ACC112 (cell line): Measurements from ENCODE around the gene MTERF1.

Experiments
- H2AFZ ChIP-seq: fragments of 200-600 bp; sonication (generic); one replicate; pipeline ENCODE4 v1.6.0; 2017; ENCODE audit warnings: antibody characterized with exemption, low read length; ENCODE audit not compliant: unreplicated experiment
- H3K27ac ChIP-seq: fragments of 200-600 bp; sonication (generic); 2 replicates; pipeline ENCODE4 v1.5.1; 2014; ENCODE audit warnings: low read depth, mild to moderate bottlenecking, antibody characterized with exemption, low read length, moderate library complexity
- H3K27me3 ChIP-seq: fragments of 200-600 bp; sonication (generic); 2 replicates; pipeline ENCODE4 v1.6.1; 2014; ENCODE audit warnings: mild to moderate bottlenecking, antibody characterized with exemption, low read length, moderate library complexity, mixed read lengths; ENCODE audit not compliant: insufficient read depth
- H3K36me3 ChIP-seq: fragments of 200-600 bp; sonication (generic); 2 replicates; pipeline ENCODE4 v1.6.1; 2016; ENCODE audit warnings: mild to moderate bottlenecking, antibody characterized with exemption, low read length, moderate library complexity, mixed read lengths; ENCODE audit not compliant: insufficient read depth
- H3K4me1 ChIP-seq: fragments of 200-600 bp; sonication (generic); one replicate; pipeline ENCODE4 v1.6.1; 2016; ENCODE audit warnings: low read length, mixed read lengths; ENCODE audit not compliant: insufficient read depth, unreplicated experiment, control insufficient read depth
- H3K4me3 ChIP-seq: fragments of 200-600 bp; sonication (generic); 2 replicates; pipeline ENCODE4 v1.5.1; 2014; ENCODE audit warnings: mild to moderate bottlenecking, low read depth, low read length
- H3K79me2 ChIP-seq: fragments of 200-600 bp; sonication (generic); one replicate; pipeline ENCODE4 v1.6.0; 2016; ENCODE audit warnings: low read length; ENCODE audit not compliant: control insufficient read depth, unreplicated experiment, insufficient read depth

Gene MTERF1

GRCh38 chr7:91864070-91864469 is 16.4 kb downstream of the MTERF1 start:
- H3K4me1 ChIP-seq = no peaks in the 10 kb centered on the region
- no peak overlapping the region for H3K4me3 ChIP-seq
- H3K36me3 ChIP-seq = no peaks in the 10 kb centered on the region
- no peak overlapping the region for H2AFZ ChIP-seq
- no peak overlapping the region for H3K27ac ChIP-seq
- H3K27me3 ChIP-seq = no peaks in the 10 kb centered on the region
- no peaks in the 10 kb centered on the region for H3K79me2 ChIP-seq

DNA sequence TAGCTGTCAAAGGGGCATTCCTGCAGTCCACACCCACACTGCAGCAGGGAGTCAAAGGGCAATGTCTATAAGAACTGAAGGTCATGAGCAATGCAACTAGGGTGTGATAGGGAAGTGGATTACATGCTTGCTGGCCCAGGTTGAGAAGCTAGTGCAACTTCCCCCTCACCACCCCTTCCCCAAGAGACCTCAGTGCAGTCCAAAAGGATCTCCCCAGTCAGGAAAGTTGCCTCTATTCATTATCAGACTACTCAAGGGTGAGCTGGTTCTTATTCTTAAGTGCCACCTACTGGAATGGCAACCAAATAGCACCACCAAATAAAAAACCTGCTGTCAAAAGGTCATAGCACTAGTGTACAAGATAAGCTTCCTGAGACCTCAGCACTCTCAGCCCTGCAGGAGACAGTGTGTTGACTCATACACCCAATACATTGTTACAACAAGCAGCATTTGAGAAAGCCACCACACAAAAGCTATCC is 28.2 kb downstream of the MTERF1 start:
- H3K4me1 ChIP-seq = peaks cover 12% of the 10 kb centered on the region
- no peak overlapping the region for H3K27ac ChIP-seq
- no peaks in the 10 kb centered on the region for H3K79me2 ChIP-seq
- no peaks in the 10 kb centered on the region; the same call in 1 of the 2 replicates for H3K36me3 ChIP-seq
- no peak overlapping the region for H2AFZ ChIP-seq
- no peak overlapping the region for H3K4me3 ChIP-seq
- no peaks in the 10 kb centered on the region for H3K27me3 ChIP-seq

DNA sequence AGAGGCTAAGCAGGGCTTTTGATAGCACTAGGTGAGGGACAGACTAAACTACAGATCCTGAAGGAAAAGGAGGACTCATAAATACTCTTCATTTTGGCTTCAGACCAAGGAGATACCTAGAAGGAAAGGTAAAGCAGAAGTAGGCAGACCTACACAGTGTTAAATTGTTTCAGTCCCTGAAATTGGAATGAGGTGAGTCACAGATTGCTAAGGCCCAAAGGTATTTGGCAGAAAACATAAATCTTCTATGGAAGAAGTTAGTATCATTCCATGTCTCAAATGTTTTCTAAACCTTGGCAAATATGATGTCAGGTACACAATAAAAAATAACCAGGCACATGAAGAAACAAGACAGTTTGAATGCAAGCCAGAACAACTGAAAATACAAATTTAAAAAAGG is 30.0 kb downstream of the MTERF1 start:
- Histone ChIP-seq H3K27ac (no peak overlapping the region), H3K4me3 (no peak overlapping the region), H3K4me1 (peaks cover 12% of the 10 kb centered on the region), H3K36me3 (no peaks in the 10 kb centered on the region; the same call in 1 of the 2 replicates), H3K79me2 (no peaks in the 10 kb centered on the region), H2AFZ (no peak overlapping the region), H3K27me3 (no peaks in the 10 kb centered on the region)

- no peaks in the 10 kb centered on the region for H3K79me2 ChIP-seq
- no peak overlapping the region for H3K27ac ChIP-seq
- no peak overlapping the region for H3K4me3 ChIP-seq
- H3K27me3 ChIP-seq = no peaks in the 10 kb centered on the region
- no peaks in the 10 kb centered on the region for H3K36me3 ChIP-seq
- no peak overlapping the region for H2AFZ ChIP-seq
- peaks cover 12% of the 10 kb centered on the region for H3K4me1 ChIP-seq
Observed at GRCh38 chr7:91847876-91848588, 32.5 kb downstream of the MTERF1 start.

- Histone ChIP-seq H3K27me3 (no peaks in the 10 kb centered on the region), H3K4me1 (peaks cover 12% of the 10 kb centered on the region), H3K79me2 (no peaks in the 10 kb centered on the region), H3K27ac (no peak overlapping the region), H3K4me3 (no peak overlapping the region), H2AFZ (no peak overlapping the region), H3K36me3 (no peaks in the 10 kb centered on the region)
Observed at GRCh38 chr7:91847231-91847630, 33.3 kb downstream of the MTERF1 start.

DNA sequence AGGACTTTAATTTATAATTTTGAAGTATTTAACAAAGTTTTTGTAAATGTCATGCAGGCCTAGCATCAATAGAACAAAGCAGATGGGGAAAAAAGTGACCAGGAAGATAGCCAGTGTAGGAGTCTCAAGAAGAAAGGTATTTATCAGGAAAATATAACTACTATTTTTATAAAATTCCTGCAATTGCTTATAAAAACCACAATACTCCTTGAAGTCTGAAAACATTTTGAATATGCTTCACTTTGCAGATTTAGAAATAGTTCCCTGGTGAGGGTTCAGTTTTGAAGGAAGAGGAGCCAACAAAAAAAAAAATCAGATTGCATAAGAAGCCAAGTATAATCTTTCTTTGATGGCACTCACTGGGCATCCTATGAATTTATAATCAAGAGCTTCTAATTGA is 34.1 kb downstream of the MTERF1 start:
- peaks cover 12% of the 10 kb centered on the region for H3K4me1 ChIP-seq
- no peak overlapping the region for H3K27ac ChIP-seq
- H3K27me3 ChIP-seq = no peaks in the 10 kb centered on the region
- H3K36me3 ChIP-seq = no peaks in the 10 kb centered on the region
- no peaks in the 10 kb centered on the region for H3K79me2 ChIP-seq
- H3K4me3 ChIP-seq = no peak overlapping the region
- no peak overlapping the region for H2AFZ ChIP-seq

- Histone ChIP-seq H3K79me2 (no peaks in the 10 kb centered on the region), H3K27ac (no peak overlapping the region), H3K4me1 (no peaks in the 10 kb centered on the region), H3K36me3 (no peaks in the 10 kb centered on the region), H3K4me3 (no peak overlapping the region), H3K27me3 (no peaks in the 10 kb centered on the region), H2AFZ (no peak overlapping the region)
Observed at GRCh38 chr7:91843831-91844230, 36.7 kb downstream of the MTERF1 start.

GRCh38 chr7:91838439-91838838 is 42.1 kb downstream of the MTERF1 start:
- Histone ChIP-seq H3K4me3 (no peak overlapping the region), H3K4me1 (no peaks in the 10 kb centered on the region), H3K79me2 (no peaks in the 10 kb centered on the region), H3K27me3 (no peaks in the 10 kb centered on the region), H2AFZ (no peak overlapping the region), H3K27ac (no peak overlapping the region), H3K36me3 (no peaks in the 10 kb centered on the region)

DNA sequence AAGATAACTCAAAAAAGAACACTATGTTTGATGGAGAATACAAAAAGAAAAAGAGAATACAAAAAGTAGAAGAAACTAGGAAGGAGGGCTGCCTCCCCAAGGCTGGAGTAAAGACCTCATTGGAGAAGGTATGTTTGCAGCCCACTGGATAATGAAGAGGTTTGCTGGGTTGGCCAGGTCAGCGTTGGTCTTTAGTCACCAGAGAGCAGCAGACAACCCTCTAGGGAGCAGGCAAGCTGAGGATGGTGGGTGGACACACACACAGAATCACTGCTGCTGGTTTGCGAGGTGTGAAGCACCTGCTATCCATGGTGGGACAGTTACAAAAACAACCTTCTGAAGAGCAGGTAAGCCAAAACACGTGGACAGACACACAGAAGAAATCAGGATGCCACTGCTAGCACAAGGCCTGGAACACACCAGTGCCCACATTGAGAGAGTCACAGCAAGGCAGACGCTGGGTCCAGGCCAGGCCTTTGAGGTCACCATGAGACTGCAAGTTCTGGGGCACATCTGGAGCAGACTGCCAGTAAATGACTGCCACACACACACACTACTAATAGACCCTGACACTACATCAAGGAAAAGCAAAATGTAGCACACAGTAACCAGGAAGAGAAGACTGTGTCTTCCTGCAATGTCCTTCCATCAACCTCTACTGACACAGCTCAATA is 43.0 kb downstream of the MTERF1 start:
- H3K27ac ChIP-seq = no peak overlapping the region
- no peak overlapping the region for H3K4me3 ChIP-seq
- H3K4me1 ChIP-seq = no peaks in the 10 kb centered on the region
- no peaks in the 10 kb centered on the region for H3K79me2 ChIP-seq
- H3K27me3 ChIP-seq = no peaks in the 10 kb centered on the region
- no peak overlapping the region for H2AFZ ChIP-seq
- H3K36me3 ChIP-seq = no peaks in the 10 kb centered on the region

- Histone ChIP-seq H3K36me3 (no peaks in the 10 kb centered on the region), H3K4me1 (no peaks in the 10 kb centered on the region), H2AFZ (no peak overlapping the region), H3K4me3 (no peak overlapping the region), H3K27ac (no peak overlapping the region), H3K79me2 (no peaks in the 10 kb centered on the region), H3K27me3 (no peaks in the 10 kb centered on the region)
Observed at GRCh38 chr7:91835826-91836368, 44.6 kb downstream of the MTERF1 start.
